HG02623 (cell line): ENCODE results near the gene GRIK2.

ENCODE experiments used
- ATAC-seq: cut with Tn5 transposase; IDR thresholded peaks from one replicate; pipeline ENCODE4 v1.9.1; 2021; ENCODE audit warnings: moderate library complexity; ENCODE audit not compliant: unreplicated experiment

Gene GRIK2

DNA sequence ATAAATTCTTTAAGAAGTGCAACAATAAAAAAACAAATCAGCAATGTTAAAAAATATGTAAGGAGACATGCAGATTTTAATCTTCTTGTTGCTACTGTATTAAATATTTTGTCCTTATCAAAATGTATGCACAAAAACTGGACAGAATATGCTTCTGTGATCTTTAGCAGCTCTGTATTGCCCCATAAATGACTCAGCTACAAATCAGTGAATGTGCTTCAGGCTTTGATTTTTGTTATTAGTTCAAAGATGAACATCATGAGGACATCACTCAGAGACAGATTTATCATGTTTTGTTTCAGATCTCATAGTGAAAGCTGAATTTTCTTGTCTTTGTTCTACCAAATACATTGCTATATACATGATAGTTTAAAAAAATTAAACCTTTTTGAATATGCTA lies 312.4 kb downstream of the GRIK2 start:
- ATAC-seq = no peak

DNA sequence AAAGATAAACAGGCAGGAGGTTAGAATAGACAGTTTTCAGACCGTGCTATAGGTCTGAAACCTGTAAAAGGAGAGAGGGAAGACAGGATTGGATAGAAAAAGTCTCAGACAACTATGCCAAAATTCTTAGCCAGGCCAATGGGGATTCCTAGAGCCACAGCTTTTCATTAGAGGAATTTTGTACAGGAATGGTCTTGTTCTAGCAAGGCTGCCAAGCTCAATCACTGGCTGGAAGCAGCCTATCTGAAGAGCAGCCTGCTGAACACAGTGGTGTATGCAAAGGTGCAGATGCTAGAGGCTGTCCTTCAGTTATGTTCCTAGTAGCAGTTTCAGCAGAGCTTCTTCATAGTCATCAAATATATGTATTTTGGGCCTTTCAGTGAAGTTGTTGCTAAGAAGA lies 313.1 kb downstream of the GRIK2 start:
- ATAC-seq = no peak

DNA sequence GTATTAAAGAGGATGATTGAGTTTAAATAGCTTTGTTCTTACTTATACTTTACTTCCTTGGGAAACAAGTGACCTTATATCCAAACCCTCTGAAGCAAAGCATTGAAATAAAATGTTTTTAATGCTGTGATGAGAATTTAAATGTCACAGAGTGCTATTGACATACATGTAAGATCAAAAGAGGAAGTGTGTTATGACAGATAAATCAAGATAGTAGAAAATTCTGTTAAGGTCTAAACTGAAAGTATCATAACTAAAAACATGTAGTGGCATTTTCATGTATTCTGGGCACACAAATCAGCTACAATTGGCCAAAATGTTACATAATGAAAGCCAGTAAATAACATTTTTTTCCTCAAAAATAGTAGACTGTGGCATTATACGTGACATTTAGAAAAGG lies 318.0 kb downstream of the GRIK2 start:
- ATAC-seq = no peak

DNA sequence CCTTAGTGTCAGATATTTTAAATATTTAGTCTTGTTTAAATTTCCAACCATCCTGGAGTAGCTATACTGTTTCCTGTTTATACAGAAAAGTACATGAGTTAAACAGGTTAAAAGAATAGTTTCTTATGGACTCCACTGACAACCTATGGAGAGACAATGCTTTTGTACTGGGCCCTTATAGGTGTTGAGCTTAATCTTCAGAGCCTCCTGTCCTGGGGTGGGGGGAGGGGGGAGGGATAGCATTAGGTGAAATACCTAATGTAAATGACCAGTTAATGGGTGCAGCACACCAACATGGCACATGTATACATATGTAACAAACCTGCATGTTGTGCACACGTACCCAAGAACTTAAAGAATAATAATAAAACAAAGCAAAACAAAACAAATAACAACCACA lies 322.9 kb downstream of the GRIK2 start:
- no peak for ATAC-seq

DNA sequence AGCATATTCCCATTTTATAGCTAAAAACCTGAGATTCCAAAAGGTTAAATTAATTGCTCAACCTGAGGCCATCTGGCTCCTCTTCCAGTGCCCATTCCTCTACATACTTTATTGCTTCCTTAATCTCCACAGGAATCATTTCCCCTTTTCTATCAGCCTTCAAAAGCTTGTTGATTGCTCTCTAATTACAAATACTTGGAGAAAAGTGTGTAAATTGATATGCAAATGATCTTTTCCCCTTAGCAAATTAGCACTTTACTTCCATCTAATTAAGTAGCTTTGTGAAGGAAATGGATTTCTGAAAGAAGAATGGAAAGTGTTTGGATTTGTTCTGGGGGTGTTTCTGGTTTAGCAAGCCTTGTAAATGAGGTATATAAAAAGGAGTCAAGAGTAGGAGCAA lies 323.3 kb downstream of the GRIK2 start:
- no peak for ATAC-seq

DNA sequence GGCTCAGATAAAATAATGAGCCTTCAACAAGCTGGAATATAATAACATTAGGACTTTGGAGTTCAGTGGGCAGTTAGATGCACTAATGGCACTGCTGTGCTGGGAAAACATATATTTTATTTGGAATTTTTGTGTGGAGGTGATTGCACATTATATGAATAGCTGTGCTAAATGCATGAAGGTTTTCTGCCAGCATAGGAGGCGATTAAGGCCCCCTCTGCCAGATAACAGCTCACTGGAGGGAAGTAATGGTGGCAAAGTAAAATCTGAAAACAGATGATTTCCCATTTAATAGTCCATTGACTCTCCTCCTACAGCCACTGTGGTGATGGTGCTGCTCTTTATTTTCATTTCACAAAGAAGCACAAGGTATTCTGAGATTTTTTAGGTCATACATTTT lies 326.0 kb downstream of the GRIK2 start:
- no peak for ATAC-seq

DNA sequence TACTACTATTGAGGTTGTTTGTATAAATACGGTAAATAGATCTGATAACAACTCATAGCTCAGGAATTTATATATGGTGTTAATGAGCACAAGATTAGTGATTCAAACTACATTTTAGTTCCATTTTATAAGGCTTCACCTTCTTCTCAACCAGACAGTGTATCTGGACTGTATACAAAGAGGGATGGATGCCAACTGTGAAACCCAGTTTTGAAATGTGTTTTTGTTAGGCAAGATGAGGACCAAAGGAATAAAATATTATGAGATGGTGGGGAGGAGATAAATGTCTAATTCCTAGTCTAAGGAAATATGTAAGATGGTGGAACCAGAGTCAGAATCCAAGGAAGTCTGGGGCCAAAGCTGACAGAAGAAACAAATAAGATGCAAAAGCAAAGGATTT lies 329.0 kb downstream of the GRIK2 start:
- ATAC-seq = no peak

DNA sequence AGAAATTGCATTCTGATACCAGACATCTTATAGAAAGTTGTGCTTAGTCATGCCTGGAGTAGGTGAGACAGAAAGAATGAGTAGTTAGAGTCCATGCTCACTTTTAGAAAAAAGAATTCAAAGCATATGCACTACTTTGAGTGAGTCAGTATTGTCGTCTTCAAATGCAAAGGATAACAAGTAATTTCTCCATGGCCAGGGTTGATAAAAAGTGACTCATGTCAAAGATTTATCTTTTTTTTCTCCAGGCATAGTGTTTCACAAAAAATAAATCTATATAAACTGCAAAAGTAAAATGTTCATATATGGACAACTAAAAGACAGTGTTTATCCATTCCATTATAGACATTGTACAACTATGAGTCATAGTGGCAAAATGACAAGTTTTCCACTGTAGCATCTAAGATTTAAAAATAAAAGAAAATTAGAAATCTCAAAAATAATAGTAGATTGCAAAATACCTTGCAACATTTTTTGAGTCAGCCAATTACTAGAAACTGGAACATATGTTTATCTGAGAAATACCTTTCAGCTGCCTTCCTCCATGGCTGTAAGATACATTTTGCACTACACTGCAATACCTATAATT lies 329.6 kb downstream of the GRIK2 start:
- no peak for ATAC-seq

DNA sequence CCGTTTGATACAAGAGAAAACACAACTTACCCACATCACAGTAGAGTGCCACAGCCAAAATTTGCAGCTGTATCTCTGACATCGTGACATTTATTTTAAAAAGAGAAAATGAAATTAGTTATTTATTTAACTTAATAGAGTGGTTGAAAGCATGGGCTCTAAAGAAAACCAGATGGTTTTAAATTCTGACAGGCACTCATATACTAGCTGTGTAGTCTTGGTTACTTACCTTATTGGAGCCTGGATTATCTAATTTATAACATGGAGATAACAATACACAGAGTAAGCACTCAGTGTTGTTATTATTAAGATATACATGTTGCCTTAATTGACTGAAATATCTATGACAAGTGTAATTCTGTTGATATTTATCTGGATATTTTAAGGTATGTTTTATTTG lies 334.9 kb downstream of the GRIK2 start:
- ATAC-seq = no peak

DNA sequence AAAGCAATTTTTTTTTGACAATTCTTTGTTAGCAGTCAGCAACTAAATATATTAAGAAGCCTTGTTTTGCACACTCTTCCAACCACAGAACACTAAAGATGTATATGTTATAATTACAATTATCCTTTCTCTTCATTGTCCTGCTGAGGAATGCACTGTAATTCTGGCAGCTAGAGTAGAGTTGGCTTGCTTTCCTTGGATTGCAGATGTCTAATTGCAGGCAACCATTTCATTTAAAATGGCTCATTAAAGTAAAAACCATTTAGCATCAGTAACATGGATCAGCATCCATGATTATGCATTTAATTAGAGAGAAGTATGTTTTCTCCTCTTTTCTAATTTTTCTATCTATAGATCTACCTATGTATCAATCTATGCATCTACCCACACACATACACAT lies 335.4 kb downstream of the GRIK2 start:
- no peak for ATAC-seq

DNA sequence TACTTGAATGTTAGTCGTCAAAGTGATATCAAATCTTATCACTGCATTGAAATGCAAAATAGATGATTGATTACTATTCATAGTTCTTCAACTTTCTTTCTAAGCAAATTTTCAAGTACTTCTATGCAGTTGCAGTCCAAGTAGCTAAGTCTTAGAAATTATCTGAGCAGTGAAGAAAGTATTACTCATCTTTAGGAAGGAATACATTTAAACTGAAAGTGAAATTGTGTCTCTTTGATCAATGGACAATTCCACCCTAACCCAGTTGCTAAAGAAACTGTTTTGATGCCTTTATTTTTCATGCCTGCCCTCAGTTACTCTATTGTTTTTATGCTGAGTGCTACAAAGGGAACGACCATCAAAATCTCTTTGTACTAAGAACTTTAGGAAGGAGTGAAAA lies 337.4 kb downstream of the GRIK2 start:
- ATAC-seq = no peak

DNA sequence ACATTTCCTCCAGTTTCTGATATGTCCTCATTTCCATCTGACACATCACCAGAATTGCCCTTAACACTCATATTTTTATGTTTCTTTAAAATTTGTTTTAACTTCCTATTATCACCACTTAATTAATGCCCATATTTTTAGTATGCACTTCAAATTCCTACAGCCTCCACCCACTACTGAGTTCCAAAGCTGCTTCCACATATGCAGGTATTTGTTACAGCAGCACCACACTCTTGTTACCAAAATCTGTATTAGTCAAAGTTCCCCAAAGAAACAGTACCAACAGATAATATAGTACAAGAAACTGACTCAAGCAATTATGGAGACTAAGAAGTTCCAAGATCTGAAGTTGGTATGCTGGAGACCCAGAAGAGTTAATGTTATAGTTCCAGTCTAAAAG lies 340.4 kb downstream of the GRIK2 start:
- ATAC-seq = no peak

DNA sequence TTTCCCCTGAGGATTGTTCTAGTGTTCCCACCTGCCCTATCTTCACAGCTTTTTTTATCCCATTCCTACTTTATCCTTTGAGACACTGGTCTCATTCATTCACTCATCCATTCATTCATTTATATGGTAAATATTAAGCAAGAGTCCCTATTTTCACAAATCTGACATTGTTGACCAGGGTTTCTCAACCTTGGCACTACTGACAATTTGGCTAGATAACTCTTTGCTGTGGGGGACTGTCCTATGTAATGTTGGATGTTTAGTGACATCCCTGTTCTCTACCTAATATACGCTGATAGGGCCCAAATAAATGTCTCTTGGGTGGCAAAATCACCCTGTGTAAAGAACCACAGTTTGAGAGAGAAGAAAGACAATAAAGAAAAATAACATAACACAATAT lies 345.0 kb downstream of the GRIK2 start:
- no peak for ATAC-seq

DNA sequence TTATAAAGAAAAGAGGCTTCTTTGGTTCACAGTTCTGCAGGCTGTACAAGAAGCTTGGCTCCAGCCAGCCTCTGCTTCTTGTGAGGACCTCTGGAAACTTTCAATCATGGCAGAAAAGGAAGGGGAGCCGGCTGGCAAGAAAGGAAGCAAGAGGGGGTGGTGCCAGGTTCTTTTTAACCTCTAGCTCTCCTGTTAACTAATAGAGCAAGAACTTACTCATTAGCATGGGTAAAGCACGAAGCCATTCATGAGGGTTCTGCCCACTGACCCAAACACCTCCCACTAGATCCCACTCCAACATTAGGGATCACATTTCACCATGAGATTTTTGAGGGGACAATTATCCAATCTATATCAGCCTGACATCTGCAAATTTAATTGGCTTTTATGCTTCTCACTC lies 347.1 kb downstream of the GRIK2 start:
- ATAC-seq = no peak

DNA sequence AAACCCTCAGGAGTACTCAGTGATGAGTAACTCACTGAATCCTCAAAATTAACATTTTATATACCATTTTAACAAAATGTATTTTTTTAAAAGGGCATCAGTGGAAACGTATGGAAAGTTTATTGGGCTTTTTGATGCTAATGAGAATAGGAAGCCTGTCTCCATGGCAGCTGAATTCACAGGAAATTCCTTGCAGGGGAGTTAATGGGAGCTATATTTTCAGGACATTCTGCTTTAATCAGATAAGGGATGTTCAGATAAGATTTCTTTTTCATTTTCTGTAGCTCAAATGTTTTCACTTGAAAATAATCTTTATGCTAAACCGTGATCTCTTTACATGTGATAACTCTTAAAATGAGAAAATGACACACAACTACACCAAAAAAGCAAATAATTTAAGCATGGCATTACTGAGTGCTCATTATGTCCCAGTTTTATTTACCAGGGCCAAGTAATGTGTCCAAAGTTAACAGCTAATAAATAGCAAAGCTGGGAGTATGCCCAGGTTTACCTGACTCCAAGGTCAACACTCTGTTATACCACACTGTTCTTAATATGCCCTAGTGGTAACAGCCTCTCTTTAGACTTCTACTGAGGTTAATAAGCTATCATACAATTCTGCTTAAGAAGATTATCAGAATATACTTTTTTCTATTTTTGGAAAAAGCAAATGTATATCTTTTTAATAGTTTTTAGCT lies 348.1 kb downstream of the GRIK2 start:
- ATAC-seq = no peak

DNA sequence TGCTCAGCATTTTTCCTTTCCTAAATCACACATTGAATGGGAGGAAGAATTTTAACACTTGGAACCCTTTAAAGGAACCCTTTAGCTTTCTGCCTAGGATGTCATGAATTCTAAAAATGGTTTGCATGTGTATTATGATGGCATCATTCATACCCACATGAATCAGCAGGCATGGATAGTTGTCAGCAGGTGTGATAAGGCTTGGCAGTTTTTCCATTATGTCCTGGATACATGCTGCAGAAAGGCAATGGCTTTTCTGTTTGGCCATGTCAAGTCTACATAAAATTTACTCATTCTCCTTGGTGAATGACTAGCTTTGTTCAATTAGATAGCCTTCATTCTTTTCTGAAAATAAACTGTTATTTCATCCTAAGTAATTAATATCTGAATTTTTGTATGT lies 353.7 kb downstream of the GRIK2 start:
- no peak for ATAC-seq

DNA sequence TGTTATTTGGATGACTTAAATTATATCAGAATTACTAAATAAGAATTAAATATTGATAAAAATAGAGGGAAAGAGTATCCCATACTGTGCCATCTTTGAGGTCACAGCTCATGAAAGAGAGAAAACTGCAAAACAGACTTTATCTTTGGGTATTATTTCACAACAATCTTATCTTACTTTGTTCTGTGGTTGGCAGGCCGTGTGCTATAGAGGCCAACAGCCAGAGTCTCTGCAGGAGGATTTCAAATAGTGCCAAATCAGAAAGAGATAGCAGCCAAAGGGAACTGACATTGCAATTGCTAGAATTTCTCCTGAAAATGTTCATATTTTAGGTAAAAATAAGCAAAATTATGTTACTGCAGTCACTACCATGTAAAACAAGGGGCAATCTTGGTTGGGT lies 354.2 kb downstream of the GRIK2 start:
- ATAC-seq = no peak

DNA sequence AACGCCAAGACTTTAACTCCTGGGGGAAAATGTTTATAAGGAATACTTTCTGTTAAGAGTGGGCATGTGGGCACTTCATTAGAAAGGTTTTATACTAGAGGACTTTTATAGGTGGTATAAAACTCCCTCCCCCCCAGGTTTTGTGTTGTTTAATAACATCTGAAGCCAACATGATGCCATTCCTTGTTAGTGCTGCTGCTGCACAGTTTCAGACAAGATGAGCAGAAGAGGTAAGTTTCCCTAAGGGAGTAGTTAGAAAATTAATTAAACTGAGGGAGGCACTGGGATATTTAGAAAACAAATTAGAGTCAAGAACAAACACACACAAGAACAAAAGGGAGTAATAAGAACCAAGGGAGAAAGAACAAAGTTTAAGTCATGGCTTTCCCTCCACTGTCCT lies 362.4 kb downstream of the GRIK2 start:
- no peak for ATAC-seq

DNA sequence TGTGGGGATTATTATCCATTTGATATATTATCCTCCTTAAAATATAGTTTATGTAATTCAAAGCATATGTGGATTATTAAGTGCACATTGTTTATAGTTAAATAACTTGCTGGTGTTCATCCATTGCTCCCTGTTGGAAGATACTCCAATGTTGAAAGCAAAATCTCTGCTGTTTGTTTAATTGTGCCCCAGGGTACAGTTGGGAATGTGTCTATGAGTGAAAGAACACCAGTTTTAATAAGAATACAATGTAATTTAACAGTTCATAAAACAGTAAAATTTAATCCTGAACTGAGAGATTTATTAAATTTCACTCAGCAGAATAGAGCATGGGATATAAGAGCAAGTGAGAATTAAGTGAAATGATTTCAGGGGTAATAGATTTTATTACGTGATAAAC lies 364.9 kb downstream of the GRIK2 start:
- no peak for ATAC-seq

DNA sequence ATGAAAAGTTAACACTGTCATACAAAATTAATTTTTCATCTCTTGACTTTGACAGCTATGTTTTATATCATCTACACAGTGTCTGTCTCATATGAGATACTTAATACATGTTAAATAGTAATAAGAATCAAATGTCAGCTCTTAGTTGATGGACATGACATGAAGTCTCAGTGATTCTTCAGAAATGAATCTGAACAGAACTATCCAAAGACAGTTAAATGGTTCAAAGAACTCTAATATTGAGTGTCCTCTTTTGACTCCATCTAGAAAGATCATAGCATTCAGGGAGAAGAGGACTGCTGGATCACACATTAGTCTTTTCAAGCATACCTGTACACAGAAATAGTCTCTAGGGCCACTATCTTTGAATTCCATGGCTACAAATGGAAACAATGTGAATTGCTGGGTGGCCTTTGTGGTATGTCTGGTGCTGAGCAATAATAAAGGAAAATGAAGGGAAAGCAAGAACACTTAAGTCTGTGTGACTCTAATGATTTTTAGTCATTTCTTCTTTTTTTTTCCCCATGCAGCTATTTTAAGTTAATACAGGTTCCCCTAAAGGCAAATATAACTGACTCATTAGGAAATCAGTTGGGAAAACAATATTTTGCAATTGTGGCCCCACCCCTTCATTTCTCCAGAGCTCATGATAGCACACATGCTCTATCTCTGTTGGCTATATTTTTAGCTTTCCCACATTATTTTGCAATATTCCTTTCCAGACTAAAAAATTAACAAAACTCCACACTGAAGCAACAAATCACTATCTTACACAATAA lies 367.5 kb downstream of the GRIK2 start:
- no peak for ATAC-seq

DNA sequence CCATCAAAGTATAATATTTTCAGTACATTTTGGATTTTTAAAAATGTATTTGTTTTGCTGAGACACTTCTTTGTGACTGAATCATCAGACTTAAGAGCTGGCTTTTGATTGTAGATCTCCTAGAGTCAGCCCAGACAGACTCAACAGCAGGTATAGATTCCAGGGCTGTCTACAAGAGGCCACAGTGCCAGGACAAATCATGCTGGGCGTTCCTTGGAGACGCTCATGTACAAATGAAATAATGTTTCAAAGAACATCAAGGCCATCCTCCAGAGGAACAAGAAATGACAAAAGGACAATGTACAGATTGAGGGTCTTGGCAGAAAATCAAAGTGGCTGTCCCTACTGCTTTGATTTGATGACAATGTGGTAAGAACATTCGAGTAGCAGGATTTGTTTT lies 369.3 kb downstream of the GRIK2 start:
- no peak for ATAC-seq

DNA sequence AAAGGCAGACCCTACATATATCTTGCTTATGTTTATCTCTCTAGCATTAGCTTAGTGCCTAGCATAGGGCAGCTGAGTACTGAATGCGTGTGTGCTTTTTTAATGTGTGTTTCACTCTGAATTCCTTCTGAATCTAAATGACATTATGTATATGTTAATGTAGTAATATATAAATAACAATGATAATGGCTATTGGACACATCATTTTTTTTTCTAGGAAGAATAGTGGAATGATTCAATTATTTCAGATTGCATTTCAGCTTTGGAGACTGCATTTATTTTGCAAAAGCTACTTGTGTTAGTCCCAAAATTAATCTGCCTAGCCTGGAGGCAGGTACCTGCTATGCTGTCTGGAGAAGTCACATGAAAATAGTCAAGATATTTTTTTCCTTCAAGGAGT lies 371.8 kb downstream of the GRIK2 start:
- no peak for ATAC-seq
